A549 treated with AZD9567 at 1 μM for 4 hours (cell line): Measurements from ENCODE around the gene FGF7. TPM values are rescaled to one million over a fixed set of nuclear protein-coding genes. Genes with fewer than 3 reads are reported as not detected.

Source experiments
- total RNA-seq: library from RNA; stranded (reverse); fragments of 200-300 nt; extraction: Qiagen RNA extraction; gene quantifications from 5 replicates; pipeline ENCODE4 v1.2.3, GENCODE V29; 2022; ENCODE audit not compliant: insufficient read depth

Gene FGF7, protein sequence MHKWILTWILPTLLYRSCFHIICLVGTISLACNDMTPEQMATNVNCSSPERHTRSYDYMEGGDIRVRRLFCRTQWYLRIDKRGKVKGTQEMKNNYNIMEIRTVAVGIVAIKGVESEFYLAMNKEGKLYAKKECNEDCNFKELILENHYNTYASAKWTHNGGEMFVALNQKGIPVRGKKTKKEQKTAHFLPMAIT
- not detected in 5 replicates for total RNA-seq

DNA sequence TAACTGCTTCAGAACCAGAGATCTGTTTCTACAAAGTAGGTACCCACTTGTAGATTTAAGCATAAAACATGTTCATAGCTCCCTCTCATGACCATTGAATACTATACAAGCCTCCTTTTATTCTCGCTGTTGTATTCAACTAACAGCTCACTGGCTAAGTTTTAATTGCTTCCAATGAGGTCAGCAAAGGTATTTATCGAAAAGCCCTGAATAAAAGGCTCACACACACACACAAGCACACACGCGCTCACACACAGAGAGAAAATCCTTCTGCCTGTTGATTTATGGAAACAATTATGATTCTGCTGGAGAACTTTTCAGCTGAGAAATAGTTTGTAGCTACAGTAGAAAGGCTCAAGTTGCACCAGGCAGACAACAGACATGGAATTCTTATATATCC is at the start of gene FGF7:
FGF7 (plus strand) TSS at position 222 of the 400 bp plus-strand sequence. CDS start 1,056 bp downstream, outside the sequence.

Other genes with a start within 250 kb of the FGF7 start
- 0.78 to 3.8 TPM (median 1.3 TPM) in 5 replicates for gene FAM227B, start 197.6 kb downstream of the FGF7 start, total RNA-seq
- 9.8 to 16.7 TPM (median 14.8 TPM) in 5 replicates for gene DTWD1, start 197.8 kb downstream of the FGF7 start, total RNA-seq